NCI-H510A (cell line): ENCODE results near the gene SEPTIN10.
"Not testable (repeated sequence)": the region's sequence is repeated elsewhere in the genome, so short reads cannot be mapped to it uniquely, and the experiment has no call there.

ENCODE experiments used
- DNase-seq: peaks from one replicate; lab custom pipeline; 2025; lab: John Stamatoyannopoulos, UW

The SEPTIN10 gene

GRCh38 chr2:109545828-109546713 lies 67.7 kb downstream of the SEPTIN10 start:
- peak; percentile 15 for DNase-seq

DNA sequence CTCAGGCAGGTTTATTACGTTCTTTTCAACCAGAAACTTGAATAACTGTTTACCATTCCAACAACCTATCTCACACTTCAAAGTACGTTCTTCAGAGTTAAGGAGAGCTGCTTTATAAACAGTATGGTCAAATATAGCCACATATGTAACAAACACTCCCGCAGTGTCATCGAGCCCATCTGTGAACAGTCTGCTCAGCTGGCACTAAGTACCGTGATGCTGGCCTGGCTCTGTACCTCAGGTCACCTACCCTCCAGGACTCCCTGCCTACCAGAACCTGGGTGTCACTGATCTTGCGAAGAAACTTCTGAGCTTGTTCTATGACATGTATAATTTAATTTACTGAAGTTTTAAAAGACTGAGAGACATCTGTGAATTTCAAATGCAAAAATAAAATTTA lies 71.4 kb downstream of the SEPTIN10 start:
- peak; percentile 31 for DNase-seq

- DNase-seq = no peak
Observed at GRCh38 chr2:109538546-109538945, 75.2 kb downstream of the SEPTIN10 start.

GRCh38 chr2:109537565-109538222 lies 76.1 kb downstream of the SEPTIN10 start:
- DNase-seq = no peak

- DNase-seq = not testable (repeated sequence)
Observed at GRCh38 chr2:109536556-109536955, 77.2 kb downstream of the SEPTIN10 start.

DNA sequence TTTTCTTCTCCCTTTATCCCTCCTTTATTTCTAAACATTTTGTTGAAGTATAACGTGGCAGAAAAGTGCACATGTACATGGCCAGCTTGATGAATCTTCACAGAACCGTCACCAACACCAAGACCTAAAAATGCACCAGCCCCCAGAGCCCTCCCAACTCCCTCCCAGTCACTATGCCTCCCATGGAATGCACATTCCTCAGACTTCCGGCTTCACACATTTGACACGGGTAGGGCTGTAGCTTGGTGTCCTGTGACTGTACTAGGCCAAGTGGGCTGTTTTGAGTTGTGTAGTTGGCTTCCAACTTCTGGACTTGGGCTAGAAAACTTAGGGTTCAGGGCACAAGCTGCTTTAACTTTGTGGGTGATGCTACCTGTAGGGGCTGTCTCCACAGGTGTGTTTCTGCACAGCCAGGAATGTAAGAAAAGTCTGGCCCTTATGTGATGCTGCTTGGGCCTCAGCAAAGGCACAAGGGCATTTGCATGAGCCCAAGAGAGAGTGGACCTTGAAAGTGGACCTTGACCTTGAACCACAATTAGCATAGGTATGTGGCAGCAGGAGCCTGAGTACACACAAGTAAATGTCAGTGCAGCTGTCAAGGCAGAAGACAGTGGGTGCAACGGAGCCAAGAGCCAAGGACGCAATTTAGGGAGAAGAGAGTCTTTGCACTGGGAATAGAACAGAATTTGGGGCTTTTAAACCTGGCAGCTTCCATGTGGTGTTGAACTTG lies 78.4 kb downstream of the SEPTIN10 start:
- DNase-seq = no peak

- DNase-seq = no peak
Observed at GRCh38 chr2:109533823-109534222, 79.9 kb downstream of the SEPTIN10 start.

DNA sequence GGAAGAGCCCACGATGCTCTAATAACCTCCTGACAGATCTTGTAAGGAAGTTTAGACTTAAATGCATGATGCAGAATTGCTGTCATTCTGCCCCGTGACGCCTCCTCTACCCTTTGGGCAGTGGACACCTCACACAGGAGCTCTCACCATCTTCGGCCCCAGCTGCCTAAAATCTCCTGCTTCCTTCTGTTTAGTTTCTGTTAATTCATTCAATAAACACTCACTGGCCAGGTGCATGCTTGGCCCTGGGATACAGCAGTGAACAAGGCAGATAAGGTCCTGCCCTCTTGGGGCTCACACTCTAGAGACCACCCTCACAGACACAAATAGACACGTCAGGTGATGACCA lies 81.1 kb downstream of the SEPTIN10 start:
- DNase-seq = no peak

DNA sequence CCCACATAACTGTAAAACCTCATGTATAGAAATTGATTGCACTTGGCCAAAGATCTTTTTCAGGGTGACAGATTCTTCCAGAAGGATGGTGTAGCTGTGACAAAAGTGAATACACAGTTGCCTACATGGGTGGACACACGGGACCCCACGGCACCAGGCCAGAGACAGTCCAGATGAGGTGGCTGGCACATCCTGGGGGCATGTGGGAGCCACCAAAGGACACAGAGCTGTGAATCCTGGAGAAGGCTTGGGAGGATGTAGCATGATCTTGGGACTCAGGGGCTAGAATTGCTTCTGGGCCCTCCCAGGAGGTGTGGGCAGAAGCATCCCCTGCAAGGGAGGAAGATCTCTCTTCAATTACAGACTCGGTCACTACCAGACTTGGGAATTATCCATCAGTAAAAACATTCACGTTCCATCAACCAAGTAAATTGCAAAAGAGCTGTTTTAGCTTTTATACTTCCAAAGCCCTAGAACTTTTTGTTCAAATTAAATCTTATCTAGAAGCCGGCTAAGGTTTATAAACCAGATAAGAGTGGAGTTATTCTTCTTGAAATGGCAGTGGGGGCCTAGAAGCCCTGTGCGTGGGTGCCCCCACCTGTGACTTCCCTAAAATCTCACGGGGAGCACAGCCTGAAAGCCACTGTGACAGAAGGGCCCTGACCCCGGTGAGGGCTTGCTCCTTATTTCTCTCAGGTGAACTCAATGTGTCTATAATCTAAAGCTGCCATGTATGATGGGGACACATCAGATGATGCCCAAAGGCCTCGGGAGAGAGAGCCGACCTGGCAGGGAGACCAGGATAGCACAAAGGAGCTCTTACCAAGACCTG lies 81.7 kb downstream of the SEPTIN10 start:
- DNase-seq = no peak

DNA sequence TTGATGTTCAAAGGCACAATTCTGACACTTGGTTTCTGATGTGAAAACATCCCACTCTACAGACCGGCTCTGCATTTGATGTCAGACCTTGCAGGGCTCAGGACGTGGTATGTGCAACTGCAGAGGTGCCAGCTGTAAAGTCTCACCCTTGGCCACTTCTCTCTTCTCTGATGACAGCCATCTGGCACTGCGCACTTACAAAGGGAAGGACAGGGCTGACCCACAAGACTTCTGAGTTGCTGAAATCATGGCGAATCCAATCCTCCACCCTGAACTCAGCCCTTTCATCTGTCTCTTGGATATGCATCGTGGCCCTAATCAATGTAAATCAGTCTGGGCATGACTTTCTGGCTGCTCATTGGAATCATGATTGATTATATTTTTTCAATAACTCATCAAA lies 82.5 kb downstream of the SEPTIN10 start:
- no peak for DNase-seq

DNA sequence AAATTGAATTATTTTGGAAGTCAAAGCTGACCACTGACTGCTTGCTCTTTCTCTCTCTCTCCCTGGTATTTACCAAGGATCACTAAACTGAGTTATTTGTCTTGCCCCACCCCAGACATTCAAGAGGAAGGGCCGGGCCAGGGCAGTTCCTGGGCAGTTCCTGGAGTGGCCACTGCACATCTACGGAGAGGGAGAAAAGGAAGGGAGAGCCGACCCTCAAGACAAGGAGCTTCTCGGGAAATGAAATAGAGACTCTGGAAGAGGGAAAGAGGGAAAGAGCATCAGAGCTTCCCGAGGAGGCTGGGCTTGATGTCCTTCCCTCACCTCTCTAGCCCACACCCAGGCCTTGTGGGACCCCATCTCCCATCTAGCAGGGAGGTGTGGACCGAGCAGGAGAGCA lies 83.1 kb downstream of the SEPTIN10 start:
- DNase-seq = no peak

DNA sequence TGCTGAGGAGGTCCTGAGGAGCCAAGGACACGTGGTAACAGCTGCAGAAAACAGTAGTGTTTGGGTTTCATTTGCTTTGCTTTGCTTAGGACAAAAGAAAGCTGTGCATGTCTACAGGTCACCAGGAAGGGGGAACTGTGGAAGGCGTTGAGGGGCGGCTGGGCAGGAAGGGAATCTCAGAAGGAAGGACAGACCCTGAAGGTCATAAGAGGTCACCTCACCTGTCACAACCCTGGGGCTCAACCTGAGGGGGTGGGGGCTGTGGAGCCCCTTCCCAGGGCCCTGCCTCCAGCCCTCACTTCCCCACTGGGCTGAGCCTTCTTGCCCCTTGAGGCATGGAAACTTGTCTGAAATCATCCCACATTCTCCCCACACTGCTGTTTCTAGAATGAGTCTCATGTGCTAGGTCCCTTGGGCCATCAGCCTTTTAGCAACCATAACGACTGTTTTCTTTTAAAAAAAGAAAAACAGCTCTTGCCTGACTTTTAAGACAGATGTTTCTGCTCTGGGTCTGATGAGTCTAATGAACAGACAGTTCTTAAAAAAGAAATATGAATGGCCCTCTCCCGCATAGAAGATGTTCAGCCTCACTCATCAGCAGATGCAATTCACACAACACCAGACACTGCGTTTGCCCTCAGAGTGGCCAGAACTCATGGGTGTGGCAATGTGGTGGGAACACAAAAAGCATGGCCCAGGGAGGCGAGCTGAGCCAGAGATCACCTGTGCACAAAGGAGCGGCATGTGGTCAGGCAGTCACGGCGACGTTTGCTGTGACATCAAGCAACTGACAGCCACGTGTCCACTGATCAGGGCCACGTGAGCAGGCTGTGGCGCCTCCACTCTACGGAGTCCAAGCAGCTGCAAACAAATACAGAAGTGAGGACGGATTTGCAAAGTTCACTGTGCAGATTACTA lies 84.0 kb downstream of the SEPTIN10 start:
- no peak for DNase-seq

GRCh38 chr2:109528811-109529501 lies 84.8 kb downstream of the SEPTIN10 start:
- no peak for DNase-seq

GRCh38 chr2:109527846-109528705 lies 85.7 kb downstream of the SEPTIN10 start:
- no peak for DNase-seq

GRCh38 chr2:109527079-109527478 lies 86.7 kb downstream of the SEPTIN10 start:
- no peak for DNase-seq

DNA sequence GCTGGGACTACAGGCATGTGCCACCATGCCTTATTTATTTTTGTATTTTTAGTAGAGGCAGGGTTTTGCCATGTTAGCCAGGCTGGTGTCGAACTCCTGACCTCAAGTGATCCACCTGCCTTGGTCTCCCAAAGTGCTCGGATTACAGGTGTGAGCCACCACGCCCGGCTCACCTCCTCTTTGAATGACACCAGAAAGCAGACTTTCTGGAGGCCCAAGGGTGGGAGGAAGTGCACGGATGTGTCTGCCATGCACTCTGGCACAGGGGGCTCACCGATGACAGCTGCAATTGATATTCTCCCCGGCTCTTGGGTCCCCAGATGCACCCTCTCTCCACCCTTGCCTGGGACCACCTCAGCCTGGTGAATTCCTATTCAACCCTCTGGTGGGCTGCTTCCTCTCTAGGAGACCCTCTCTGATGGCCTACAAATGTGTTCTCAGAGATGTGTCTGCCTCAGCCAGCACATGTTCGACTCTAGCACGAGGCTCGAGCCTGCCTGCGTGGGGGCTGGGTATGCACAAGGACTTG lies 87.3 kb downstream of the SEPTIN10 start:
- no peak for DNase-seq

DNA sequence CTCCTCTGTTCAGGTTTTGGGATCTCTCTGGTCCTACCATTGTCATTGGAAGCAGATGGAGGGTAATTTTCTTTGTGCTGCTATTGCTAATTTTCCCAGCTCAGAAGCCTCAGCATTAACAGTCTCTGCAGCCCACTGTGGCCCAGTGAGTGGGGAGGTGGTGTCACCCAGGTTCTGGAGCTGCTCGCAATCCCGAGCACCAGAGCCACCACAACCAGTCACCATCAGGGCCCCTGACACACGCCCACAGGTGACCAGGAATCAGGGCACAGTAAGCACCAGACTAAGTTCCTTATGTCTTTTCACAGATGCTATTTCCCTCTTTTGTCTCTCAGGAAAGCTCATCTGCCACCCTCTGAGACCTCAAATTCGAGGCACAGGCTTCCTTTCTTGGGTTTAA lies 87.9 kb downstream of the SEPTIN10 start:
- DNase-seq = no peak

DNA sequence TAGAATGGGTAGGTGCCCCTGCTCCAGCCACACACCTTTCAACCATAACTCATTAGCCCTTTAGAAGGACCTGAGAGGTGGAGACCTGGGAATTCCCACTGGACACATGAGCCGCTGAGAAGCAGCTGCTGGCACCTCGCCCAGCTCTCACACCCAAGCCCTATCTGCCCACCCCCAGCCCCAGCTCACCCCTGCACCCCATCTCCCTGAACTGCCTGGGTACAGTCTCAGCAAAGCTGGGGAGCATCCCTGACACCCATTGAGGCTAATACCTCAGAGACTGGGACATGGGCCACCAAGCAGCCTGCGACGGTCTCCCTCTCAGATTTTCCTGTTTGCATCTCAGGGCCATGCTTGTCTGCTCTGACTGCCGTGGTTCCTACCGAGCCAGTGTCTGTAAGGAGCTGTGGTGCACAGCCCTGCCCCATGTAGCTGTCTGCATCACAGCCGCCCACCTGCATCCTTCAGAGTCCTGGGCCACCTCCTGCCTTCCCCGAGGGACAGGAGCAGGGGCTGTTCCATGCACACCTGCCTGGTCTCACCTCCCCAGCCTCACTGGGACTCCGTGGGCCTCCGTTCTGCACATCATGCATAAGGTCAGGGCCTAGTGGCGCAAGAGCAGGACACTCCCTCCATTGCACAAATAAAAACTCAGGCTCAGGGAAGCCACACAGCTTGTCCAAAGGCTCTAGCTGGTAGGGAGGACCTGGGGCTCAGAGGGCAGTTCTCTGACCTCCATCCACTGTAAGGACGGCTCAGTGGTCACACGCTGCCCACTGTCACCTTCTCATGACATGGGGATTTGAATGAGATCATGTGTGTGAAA lies 90.0 kb downstream of the SEPTIN10 start:
- DNase-seq = no peak
